Islet precursor cell (in vitro differentiated cells): ENCODE data around the gene CSPG5.

Experiments
- DNase-seq: peaks from one replicate; pipeline ENCODE4 v3.0.0-alpha.2; 2018

Gene CSPG5

DNA sequence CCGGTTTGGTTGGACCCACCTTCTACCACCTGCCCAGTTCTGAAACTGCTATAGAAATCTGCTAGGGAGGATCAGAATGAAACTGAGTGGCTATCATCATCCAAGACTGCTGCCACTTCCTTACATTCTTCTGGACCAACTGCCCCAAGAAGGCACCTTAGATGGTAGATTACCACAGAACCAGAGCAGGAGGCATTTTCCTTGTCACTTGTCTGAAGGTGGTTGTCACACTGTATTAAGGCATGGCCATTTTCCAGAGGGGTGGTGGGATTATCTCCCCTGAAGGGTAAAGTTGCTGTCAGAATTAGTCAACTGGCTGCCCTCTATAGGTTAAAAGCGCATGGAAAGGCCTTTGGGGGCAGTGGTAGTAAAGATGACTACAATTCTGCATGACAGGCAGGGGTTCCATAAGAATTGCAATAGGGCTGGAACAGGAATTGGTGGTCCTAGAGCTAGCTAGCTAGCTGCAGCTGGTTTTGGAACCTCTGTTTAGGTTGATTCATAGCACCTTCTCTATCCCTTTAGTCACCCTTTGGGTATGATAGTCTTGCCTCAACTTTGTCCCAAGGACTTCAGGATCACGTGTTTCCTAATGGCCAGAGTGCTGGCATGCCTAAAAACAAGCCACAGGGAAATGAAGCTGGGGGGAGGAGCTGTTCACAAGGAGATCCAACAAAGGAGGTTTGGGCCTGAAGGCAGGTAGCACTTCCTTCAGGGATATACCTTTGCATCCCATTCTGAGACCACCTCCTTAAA lies 4.8 kb upstream of the CSPG5 start:
- no peak for DNase-seq

GRCh38 chr3:47581835-47582234 lies 3.2 kb upstream of the CSPG5 start:
- DNase-seq: no peak

- DNase-seq: no peak
Measured at GRCh38 chr3:47581422-47581821, 2.8 kb upstream of the CSPG5 start.

GRCh38 chr3:47580481-47580880 lies 1.8 kb upstream of the CSPG5 start:
- DNase-seq: no peak

DNA sequence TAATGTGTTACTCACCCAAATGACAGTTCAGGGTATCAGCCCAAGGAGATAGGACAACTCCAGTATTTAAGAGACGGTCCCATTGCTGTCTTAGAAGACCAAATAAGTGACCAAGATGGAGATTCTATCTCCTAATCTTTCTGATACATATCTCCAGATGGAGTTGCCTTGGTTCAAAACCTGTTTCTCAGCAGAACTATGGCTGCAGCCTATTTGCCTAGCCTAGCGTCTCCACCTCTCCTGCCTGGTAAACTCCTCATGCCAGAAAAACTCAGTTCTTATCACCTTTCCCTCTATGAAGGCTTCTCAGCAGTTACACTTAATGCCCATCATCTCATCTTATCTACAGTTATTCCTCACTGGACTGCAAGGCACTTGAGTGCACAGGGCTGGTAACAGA lies 1.2 kb upstream of the CSPG5 start:
- DNase-seq: no peak

GRCh38 chr3:47578119-47578632 lies 489 bp downstream of the CSPG5 start:
- peak; percentile 83 for DNase-seq

- no peak for DNase-seq
Measured at GRCh38 chr3:47577583-47578118, 1.0 kb downstream of the CSPG5 start.

DNA sequence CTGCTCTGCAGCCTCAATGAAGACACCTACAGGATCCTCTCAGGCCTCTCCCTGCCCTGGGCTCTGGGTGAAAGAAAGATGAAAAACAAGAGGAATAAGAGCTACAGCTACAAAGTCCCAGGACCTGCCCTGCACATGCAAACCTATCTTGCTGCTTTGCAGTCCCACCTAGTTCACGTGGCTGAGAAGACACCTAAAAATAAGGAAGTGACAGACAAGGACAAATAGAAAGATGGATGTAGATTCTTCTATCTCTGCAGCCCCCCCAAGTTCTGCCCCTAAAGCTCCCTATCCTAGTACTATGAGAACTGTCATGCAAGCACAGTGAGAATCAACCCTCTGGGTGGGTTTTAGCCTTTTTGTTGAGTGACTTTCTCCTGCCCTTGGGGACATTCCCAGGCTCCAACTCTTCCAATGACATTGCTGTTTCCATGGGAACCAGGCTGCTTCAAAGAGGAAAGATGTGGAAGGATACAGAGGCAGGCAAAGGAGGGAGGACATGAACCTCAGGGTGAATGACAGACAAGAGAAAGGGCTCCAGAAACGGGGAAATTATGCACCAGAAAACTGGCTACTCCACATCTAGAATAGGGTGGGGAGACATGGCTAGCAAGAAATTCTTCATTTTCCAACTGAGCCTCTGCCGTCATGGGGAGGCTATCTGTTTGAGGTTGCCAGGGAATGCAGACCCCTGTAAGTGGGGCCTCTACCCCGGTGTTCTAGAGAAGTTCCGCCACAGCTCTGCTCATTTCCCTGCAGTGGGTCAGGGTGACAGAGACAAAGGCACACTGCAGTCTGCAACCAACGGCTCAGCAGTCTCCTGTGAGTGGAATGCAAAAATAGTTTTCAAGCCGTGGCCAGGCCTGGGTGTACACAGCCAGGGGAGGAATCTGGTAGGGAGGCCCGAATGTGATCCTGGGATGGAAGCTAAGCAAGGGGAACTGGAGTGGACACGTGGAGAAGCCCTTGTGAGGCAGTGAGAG lies 5.2 kb downstream of the CSPG5 start:
- no peak for DNase-seq

GRCh38 chr3:47571391-47572175 lies 7.1 kb downstream of the CSPG5 start:
- DNase-seq: no peak

- no peak for DNase-seq
Measured at GRCh38 chr3:47568901-47569300, 9.8 kb downstream of the CSPG5 start.

GRCh38 chr3:47567149-47567548 lies 11.5 kb downstream of the CSPG5 start:
- no peak for DNase-seq

DNA sequence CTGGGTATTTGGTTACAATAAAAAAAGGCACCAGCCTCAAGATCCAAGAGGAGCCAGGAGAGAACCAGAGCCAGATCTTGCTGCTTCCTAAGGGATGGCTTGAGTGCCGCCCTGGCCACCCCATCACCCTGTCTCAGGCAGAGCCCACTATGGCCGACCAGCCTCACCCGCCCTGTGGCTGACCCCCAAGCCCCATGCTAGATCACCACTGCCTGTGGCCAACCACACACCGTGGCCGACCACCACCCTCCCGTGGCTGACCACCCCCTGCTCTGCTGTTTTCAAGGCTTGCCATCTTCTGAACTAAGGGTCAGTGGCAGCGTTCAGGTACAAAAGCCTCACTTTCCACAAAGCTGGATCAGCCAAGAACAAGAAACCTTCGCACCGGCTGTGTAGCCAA lies 12.0 kb downstream of the CSPG5 start:
- no peak for DNase-seq

DNA sequence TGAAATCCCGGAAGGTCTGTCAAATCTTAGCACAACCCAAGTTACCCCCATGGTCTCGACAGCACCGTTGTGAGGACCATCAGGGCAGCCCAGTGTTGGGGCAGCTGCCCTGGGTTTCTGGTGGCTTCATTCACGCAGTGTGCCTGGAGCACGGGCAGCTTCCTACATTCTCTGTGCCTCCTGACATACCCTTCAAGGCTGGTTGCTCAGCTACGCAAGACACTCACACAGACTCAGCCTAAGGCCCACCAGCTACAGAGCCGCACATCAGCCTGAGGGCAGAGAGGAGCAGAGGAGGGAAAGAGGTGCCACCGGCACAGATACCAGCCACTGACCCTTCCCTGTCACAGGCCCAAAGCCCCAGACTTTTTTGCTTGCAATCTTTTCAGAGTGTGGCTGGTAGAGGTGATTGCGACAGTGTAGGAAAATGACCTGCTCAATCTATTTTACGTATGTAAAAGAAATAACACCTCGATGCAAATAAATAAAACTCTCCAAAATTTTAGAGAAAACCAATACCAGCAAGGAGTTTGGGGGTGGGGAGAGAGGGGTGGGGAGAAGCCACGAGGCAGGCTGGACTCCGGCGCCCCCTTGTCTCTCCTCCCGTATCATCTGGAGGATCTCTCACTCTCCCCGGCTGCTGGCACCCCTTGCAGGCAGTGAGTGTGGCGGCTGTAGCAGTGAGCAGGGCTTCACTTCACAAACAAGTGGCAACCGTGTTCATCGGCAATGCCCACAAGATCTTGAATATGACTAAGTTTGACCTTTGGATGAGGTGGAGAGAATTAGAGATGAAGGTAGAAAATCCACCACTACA lies 12.7 kb downstream of the CSPG5 start:
- no peak for DNase-seq

DNA sequence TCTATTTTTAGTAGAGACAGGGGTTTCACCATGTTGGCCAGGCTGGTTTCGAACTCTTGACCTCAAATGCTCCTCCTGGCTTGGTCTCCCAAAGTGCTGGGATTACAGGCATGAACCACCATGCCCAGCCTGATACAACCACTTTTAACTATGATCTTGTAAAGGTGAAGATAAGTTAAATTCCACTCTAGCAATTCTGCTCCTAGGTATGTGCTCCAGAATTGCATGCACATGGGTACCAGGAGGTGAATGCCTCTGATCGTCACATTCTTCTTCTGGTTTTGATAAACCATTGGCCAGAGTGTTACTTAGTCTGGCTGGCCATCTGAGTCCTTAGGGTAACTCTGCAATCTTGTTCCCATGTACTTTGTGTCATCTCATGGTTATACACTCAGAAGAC lies 22.3 kb downstream of the CSPG5 start:
- no peak for DNase-seq

DNA sequence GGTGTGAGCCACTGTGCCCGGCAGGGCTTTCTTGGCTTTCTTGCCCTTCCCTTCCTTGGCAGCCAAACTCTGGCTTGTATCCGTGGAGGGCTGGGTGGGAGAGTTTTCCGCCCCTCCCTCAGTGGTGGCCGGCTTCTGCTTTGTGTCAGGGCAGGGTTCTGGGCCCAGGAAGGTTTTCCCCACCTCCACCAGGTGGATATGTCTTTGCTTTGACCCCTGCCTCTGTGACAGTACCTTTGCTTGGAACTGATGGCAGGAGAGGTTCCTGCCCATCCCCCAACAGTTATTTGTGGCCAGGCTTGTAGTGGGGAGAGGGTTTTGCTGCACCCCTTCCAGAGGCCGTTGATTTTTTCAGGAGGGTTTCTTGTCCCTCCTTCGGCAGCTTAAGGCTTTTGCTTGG lies 24.3 kb downstream of the CSPG5 start:
- no peak for DNase-seq

DNA sequence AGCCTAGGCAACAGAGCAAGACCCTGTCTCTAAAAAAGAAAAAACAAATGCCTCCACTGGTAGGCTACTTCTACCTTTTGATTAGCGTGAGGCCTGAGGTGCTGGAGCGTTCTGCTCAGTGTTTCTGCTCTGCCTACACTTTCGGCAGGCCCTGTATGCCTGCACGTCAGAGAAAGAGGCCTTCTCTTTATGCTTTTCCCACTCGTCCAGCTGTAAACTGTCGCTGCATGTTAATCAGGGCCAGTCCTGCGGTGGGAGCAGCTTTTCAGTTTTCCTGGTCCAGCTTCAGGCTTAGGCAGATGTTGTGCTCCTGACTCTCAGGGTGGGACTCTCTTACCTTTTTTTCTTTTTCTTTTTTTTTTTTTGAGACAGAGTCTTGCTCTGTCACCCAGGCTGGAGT lies 25.3 kb downstream of the CSPG5 start:
- no peak for DNase-seq

DNA sequence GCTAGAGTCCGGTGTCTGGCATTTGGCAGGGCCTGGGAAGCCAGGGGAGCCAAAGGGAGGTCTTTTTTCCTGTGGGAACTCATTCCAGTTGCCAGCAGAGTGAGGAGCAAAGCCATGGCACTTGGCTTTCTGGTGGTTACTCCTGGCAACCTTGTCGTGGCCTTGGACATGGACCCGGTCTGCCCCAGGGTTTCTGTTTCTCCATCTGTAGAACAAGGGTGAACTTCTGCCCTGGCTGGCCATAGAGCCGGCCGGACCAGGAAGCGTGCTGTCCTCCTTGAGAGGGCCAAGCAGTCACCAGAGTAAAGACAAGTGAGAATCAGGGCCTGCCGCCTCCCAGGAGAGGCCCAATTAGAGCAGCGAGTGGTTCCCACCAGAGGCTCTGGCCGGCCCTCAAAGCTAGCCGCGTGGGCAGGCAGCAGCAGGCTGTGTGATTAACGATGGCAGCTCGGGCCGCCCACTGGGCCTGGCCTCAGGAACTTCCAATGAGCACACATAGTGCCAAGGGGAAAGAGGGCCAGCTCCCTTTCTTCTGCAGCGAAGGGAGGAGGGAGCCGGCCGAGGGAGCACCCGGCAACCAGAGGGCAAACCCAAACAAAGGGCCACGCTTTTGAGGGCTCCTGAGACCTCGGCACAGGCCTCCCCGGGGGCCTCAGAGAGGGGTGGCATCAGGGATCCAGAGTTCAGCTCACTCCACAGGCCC lies 36.0 kb downstream of the CSPG5 start:
- peak; percentile 54 for DNase-seq

DNA sequence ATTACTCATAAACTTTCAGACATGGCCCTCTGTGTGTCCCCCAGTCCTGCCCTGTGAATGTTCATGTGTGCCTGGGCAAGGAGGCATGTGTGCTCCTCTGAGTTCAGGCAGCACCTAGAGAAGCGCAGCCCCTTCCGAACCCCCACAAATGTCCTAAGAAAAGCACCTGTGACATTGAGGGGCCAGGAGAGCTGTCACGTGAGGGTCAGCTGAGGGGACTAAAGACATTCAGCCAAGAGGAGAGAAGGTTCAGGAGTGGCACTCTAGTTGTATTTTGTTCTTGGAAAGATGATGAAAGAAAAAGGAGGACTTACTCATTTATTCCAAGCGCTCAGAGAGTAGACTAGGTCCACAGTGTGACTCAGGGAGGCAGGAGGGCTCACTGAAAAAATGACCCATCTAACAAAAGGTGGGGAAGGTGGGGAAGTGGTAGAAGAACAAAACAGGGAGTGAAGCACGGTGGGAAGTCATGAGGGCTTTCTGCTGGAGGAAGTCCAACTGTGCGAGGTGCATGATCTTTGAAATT lies 37.0 kb downstream of the CSPG5 start:
- no peak for DNase-seq

DNA sequence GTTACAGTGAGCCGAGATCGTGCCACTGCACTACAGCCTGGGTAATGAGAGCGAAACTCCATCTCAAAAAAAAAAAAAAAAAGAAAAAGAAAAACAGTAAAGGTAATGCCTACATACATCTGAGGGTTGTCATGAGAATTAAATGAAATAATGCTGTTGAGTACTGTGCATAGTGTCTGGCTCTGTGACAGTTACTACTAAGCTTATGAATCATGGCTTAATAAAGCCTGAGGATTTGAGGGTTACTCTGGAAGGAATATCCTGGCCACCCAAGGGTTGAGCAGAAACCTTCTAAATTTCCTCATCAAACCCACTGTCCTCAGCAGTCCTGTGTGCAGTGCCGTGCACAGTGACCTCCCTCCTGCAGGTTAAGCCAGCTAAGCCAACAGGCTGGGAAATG lies 38.4 kb downstream of the CSPG5 start:
- no peak for DNase-seq

DNA sequence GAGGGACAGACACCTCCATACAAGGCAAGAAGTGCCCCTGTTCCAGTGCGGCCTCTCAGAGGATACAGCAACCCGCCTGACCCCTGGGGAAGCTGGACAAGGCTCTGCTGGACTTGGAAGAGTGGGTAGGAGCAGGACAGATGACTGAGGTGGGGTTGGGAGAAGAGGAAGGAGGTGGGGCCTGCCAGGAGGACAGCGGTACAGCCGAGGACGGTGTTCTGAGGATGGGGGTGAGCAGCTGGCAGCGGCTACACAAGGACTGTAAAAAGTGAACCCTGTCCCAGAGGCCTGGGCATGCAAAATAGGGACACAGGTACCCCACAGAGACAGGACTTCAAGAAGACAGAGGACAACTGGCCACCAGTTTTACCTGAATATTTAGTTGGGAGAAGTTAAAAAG lies 41.7 kb downstream of the CSPG5 start:
- DNase-seq: no peak
